ENCODE data around the gene OSBPL9. TPM values are rescaled to one million over a fixed set of nuclear protein-coding genes. Genes with fewer than 3 reads are reported as not detected.

OSBPL9 gene
- total RNA-seq, 4 donors from 2014 or later, result 95.6 to 272 (median 128) TPM

DNA sequence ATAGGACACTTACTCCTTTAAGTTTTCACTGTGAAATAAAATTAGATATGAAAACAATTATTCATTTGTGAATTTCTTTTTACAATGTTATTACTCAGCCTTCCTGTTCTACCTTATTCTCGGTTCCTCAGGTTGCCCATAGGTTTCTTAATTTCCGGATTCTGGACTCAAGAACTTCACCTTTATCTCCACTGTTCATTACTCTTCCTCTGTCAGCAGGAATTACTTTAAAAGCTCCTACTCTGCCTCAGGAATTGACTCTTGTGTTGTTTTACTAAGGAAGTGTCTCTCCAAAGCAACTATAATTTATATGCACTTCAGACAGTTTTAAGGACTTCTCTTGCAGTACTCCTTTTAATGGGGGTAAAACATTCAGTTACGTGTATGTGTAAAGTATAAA is 123.8 kb downstream of the OSBPL9 start:
- no peaks in the 10 kb centered on the region for H3K36me3 ChIP-seq
- H3K4me1 ChIP-seq, result peaks cover 17 to 18% of the 10 kb centered on the region in 2 donors
- WGBS, 2 donors, result 56 to 72% methylated on average over 3 of the region's 3 CpGs
- intact Hi-C loops (cut with DNase I), result no loop called here
- H3K4me3 ChIP-seq (replicated peaks in 1 of 3), result no peak overlapping the region
- DNase-seq, result no peak
- TF ChIP-seq CTCF (IDR thresholded peaks at IDR 0.05), result no peak
- TF ChIP-seq POLR2A (IDR thresholded peaks at IDR 0.05), result no peak
- no peak overlapping the region for H3K27ac ChIP-seq
- no peaks in the 10 kb centered on the region for H3K9me3 ChIP-seq
- H3K27me3 ChIP-seq, result no peaks in the 10 kb centered on the region

- Histone ChIP-seq H3K27ac (no peak overlapping the region), H3K4me3 (replicated peaks in 1 of 3) (no peak overlapping the region), H3K9me3 (no peaks in the 10 kb centered on the region), H3K4me1 (peaks cover 17 to 18% of the 10 kb centered on the region in 2 donors), H3K36me3 (no peaks in the 10 kb centered on the region), H3K27me3 (no peaks in the 10 kb centered on the region)
- TF ChIP-seq POLR2A (IDR thresholded peaks at IDR 0.05), result no peak
- no peak for TF ChIP-seq CTCF (IDR thresholded peaks at IDR 0.05)
- DNase-seq, result no peak
- WGBS, 2 donors, result 87 to 89% methylated on average over 1 of the region's 1 CpG
- intact Hi-C loops (cut with DNase I), result no loop called here
Measured at GRCh38 chr1:51741121-51741681, 124.3 kb downstream of the OSBPL9 start.

DNA sequence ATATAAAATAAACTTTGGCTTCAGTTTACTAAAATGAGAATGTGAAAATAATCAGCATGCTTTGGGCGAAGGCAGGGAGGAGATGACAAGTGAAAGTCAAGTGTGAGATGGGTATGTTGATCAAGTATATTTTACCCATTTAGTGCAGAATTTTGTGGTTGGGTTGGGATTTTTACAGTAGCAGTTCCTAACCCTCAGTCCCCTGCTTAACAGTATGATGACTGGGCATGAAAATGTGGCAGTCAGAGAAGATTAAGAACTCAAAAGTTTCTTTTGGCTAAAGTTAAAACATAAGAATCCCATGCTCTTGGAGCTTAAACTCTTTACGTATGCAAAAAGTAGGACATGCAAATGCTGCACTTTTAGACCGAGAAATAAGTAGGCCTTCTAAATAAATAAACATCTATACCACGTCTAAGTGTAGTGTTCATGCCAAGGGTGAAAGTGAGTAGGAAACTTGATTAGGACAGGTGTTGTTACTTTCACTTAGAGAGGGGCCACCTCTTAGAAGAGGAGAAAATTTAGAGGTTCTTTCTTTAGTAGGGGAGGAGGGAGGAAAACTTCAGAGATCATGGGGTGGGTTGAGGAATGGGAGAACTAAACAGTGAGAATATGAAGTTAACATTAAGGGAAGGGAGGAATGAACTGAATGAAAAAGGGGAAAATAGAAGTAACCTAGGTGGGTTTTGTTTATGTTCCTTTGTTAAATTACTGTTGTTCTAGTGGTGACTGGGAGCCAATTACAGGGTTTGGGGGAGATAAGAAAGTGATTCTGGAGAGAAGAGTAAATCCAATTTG is 127.8 kb downstream of the OSBPL9 start:
- intact Hi-C loops (cut with DNase I), result no loop called here
- H3K4me3 ChIP-seq (replicated peaks in 1 of 3), result no peak overlapping the region
- no peaks in the 10 kb centered on the region for H3K27me3 ChIP-seq
- DNase-seq, result no peak
- H3K36me3 ChIP-seq, result no peaks in the 10 kb centered on the region
- WGBS, 2 donors, result 80 to 84% methylated on average over 4 of the region's 4 CpGs
- no peak for TF ChIP-seq CTCF (IDR thresholded peaks at IDR 0.05)
- no peak for TF ChIP-seq POLR2A (IDR thresholded peaks at IDR 0.05)
- no peaks in the 10 kb centered on the region for H3K9me3 ChIP-seq
- no peaks in the 10 kb centered on the region for H3K4me1 ChIP-seq
- no peak overlapping the region for H3K27ac ChIP-seq

- no peaks in the 10 kb centered on the region for H3K9me3 ChIP-seq
- TF ChIP-seq CTCF (IDR thresholded peaks at IDR 0.05) (no peak), POLR2A (IDR thresholded peaks at IDR 0.05) (no peak)
- H3K4me3 ChIP-seq (replicated peaks in 1 of 3), result no peak overlapping the region
- no peaks in the 10 kb centered on the region for H3K4me1 ChIP-seq
- H3K27me3 ChIP-seq, result no peaks in the 10 kb centered on the region
- no peaks in the 10 kb centered on the region for H3K36me3 ChIP-seq
- H3K27ac ChIP-seq, result no peak overlapping the region
- intact Hi-C loops (cut with DNase I), result no loop called here
- DNase-seq, result no peak
Measured at GRCh38 chr1:51745304-51745570, 128.3 kb downstream of the OSBPL9 start.

DNA sequence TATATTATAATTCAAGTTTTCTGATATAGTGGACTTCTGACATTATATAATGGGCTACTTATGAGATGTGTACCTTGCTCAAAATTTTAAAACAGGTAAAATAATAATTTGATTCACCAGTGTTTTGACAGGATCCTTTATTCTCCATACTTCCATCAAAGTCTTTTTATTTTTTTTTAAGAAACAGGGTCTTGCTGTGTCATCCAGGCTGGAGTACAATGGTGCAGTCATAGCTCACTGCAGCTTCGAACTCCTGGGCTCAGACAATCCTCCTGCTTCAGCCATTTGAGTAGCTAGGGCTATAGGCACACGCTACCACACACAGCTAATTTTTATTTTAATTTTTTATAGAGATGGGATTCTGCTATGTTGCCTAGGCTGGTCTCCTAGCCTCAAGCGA is 132.3 kb downstream of the OSBPL9 start:
- no peaks in the 10 kb centered on the region for H3K4me1 ChIP-seq
- H3K27ac ChIP-seq, result no peak overlapping the region
- H3K36me3 ChIP-seq, result no peaks in the 10 kb centered on the region
- no peak for TF ChIP-seq CTCF (IDR thresholded peaks at IDR 0.05)
- H3K9me3 ChIP-seq, result no peaks in the 10 kb centered on the region
- DNase-seq, result no peak
- H3K4me3 ChIP-seq (replicated peaks in 1 of 3), result no peak overlapping the region
- no peaks in the 10 kb centered on the region for H3K27me3 ChIP-seq
- 95 to 99% methylated on average over 3 of the region's 3 CpGs for WGBS, 2 donors
- intact Hi-C loops (cut with DNase I), result no loop called here
